Sigmoid colon (tissue), 7 donors: ENCODE data around the gene C7. TPM values are rescaled to one million over a fixed set of nuclear protein-coding genes. Genes with fewer than 3 reads are reported as not detected.

ENCODE experiments used
- DNase-seq: peaks from one replicate; pipeline ENCODE4 v3.0.0-alpha.2; 2019
- H3K27ac ChIP-seq, 4 donors: fragments of 200-600 bp; sonication (generic); one replicate each; pipeline ENCODE4 v1.5.1; 2016 to 2019; ENCODE audit warnings: mild to moderate bottlenecking in 1 of 4
- H3K27me3 ChIP-seq, 3 donors: fragments of 200-600 bp; sonication (generic); one replicate each; pipeline ENCODE4 v1.5.1; 2019; ENCODE audit warnings: mild to moderate bottlenecking in 1 of 3
- H3K36me3 ChIP-seq, 4 donors: fragments of 200-600 bp; sonication (generic); one replicate each; pipeline ENCODE4 v1.5.1; 2016 to 2019
- H3K4me1 ChIP-seq, 4 donors: fragments of 200-600 bp; sonication (generic); one replicate each; pipeline ENCODE4 v1.5.1; 2017 to 2019
- H3K4me3 ChIP-seq, 4 donors: fragments of 200-600 bp; sonication (generic); one replicate each; pipeline ENCODE4 v1.5.1; 2017 to 2019; ENCODE audit warnings: mild to moderate bottlenecking in 2 of 4, moderate library complexity in 1 of 4
- H3K9me3 ChIP-seq, 4 donors: fragments of 200-600 bp in 3 of 4; sonication (generic) in 3 of 4; one replicate each; pipeline versions ENCODE4 v1.5.1 to v1.6.1; 2013 to 2019
- CTCF ChIP-seq, 4 experiments: fragments of 450-650 bp in 3 of 4; fragments of 200-600 bp in 1 of 4; IDR thresholded peaks; one replicate each; pipeline ENCODE4 v1.5.1; 2016 to 2019; ENCODE audit warnings: antibody characterized with exemption in 4 of 4, mild to moderate bottlenecking in 3 of 4, moderate library complexity in 2 of 4
- EP300 ChIP-seq, 4 donors: sonication (generic); formaldehyde crosslinking; IDR thresholded peaks; one replicate each; pipeline ENCODE4 v1.6.1; 2017; ENCODE audit warnings: antibody characterized with exemption in 4 of 4
- POLR2A ChIP-seq, 2 donors: fragments of 450-650 bp; IDR thresholded peaks; one replicate each; pipeline ENCODE4 v1.6.1; 2016; ENCODE audit warnings: antibody characterized with exemption in 2 of 2, mild to moderate bottlenecking in 2 of 2, moderate library complexity in 2 of 2
- POLR2AphosphoS5 ChIP-seq, 4 donors: sonication (generic); formaldehyde crosslinking; IDR thresholded peaks; one replicate each; pipeline ENCODE4 v1.6.1; 2017; ENCODE audit warnings: antibody characterized with exemption in 4 of 4
- WGBS, 2 donors: extraction: QIAGEN DNeasy Blood & Tissue Kit; methylation state at CpG; one replicate each; pipeline ENCODE4 v1.1.7; 2013; 5-methylcytosine and 5-hydroxymethylcytosine counted together
- intact Hi-C: fragments of 100-400 bp; cut with DNase I; formaldehyde crosslinking; loops from one replicate; pipeline ENCODE4 v1.15.1; 2023
- polyA plus RNA-seq, 3 donors: library from polyadenylated mRNA; stranded (reverse); fragments of 200-250 nt; gene quantifications; one replicate each; pipeline ENCODE4 v1.2.3, GENCODE V29; 2013
- total RNA-seq, 4 donors: library from RNA; depleted of rRNA; stranded (reverse); fragments of >200 nt; gene quantifications; one replicate each; pipeline ENCODE4 v1.1.0, GENCODE V29; 2016
- donor health status: healthy with polysubstance abuse.
- donor health status: Bipolar disorder and iron deficiency.
- donor health status: healthy.

The C7 gene
- total and polyA plus RNA-seq, 7 donors: 6.2 to 799 (median 267) TPM

- H3K36me3 ChIP-seq: no peaks in the 10 kb centered on the region
- no peaks in the 10 kb centered on the region for H3K27me3 ChIP-seq
- no peak overlapping the region for H3K27ac ChIP-seq
- H3K4me1 ChIP-seq: no peaks in the 10 kb centered on the region
- no peak for TF ChIP-seq POLR2AphosphoS5 (IDR thresholded peaks at IDR 0.05)
- TF ChIP-seq EP300 (IDR thresholded peaks at IDR 0.05): no peak
- TF ChIP-seq CTCF (IDR thresholded peaks at IDR 0.05): no peak
- no peak for TF ChIP-seq POLR2A (IDR thresholded peaks at IDR 0.05)
- WGBS, 2 donors: 93 to 94% methylated on average over 4 of the region's 4 CpGs
- intact Hi-C loops: no loop called here
- H3K9me3 ChIP-seq: no peaks in the 10 kb centered on the region
- H3K4me3 ChIP-seq: no peak overlapping the region
- DNase-seq: no peak
Observed at GRCh38 chr5:40999966-41000365, 90.7 kb downstream of the C7 start.

GRCh38 chr5:41003670-41004376 is 94.5 kb downstream of the C7 start:
- intact Hi-C loops: no loop called here

GRCh38 chr5:41004931-41005330 is 95.6 kb downstream of the C7 start:
- 82 to 86% methylated on average over 7 of the region's 7 CpGs for WGBS, 2 donors
- intact Hi-C loops: no loop called here
- Histone ChIP-seq H3K36me3 (no peaks in the 10 kb centered on the region), H3K4me3 (no peak overlapping the region), H3K9me3 (no peaks in the 10 kb centered on the region), H3K4me1 (no peaks in the 10 kb centered on the region), H3K27me3 (no peaks in the 10 kb centered on the region), H3K27ac (no peak overlapping the region)
- DNase-seq: no peak
- TF ChIP-seq CTCF (IDR thresholded peaks at IDR 0.05) (no peak), POLR2AphosphoS5 (IDR thresholded peaks at IDR 0.05) (no peak), EP300 (IDR thresholded peaks at IDR 0.05) (no peak), POLR2A (IDR thresholded peaks at IDR 0.05) (no peak)

More at GRCh38 chr5:41003670-41004376, 94.5 kb downstream of the C7 start:
- WGBS, 2 donors: 72 to 76% methylated on average over 3 of the region's 3 CpGs
- no peaks in the 10 kb centered on the region for H3K36me3 ChIP-seq
- H3K4me1 ChIP-seq: no peaks in the 10 kb centered on the region
- H3K4me3 ChIP-seq: no peak overlapping the region
- H3K9me3 ChIP-seq: no peaks in the 10 kb centered on the region
- no peak for DNase-seq
- no peak overlapping the region for H3K27ac ChIP-seq
- TF ChIP-seq CTCF (IDR thresholded peaks at IDR 0.05): no peak
- no peaks in the 10 kb centered on the region for H3K27me3 ChIP-seq

GRCh38 chr5:41009232-41009631 is 99.9 kb downstream of the C7 start:
- Histone ChIP-seq H3K4me1 (no peaks in the 10 kb centered on the region), H3K4me3 (no peak overlapping the region), H3K36me3 (no peaks in the 10 kb centered on the region), H3K27me3 (no peaks in the 10 kb centered on the region), H3K9me3 (no peaks in the 10 kb centered on the region), H3K27ac (no peak overlapping the region)
- 84 to 88% methylated on average over 4 of the region's 4 CpGs for WGBS, 2 donors
- TF ChIP-seq POLR2A (IDR thresholded peaks at IDR 0.05) (no peak), EP300 (IDR thresholded peaks at IDR 0.05) (no peak), CTCF (IDR thresholded peaks at IDR 0.05) (no peak), POLR2AphosphoS5 (IDR thresholded peaks at IDR 0.05) (no peak)
- DNase-seq: no peak
- intact Hi-C loops: no loop called here

GRCh38 chr5:41010572-41010971 is 101.3 kb downstream of the C7 start:
- Histone ChIP-seq H3K36me3 (no peaks in the 10 kb centered on the region), H3K4me1 (no peaks in the 10 kb centered on the region), H3K9me3 (no peaks in the 10 kb centered on the region), H3K27ac (no peak overlapping the region), H3K27me3 (no peaks in the 10 kb centered on the region), H3K4me3 (no peak overlapping the region)
- intact Hi-C loops: no loop called here
- DNase-seq: no peak
- WGBS, 2 donors: 94 to 97% methylated on average over 6 of the region's 6 CpGs
- TF ChIP-seq POLR2A (IDR thresholded peaks at IDR 0.05): no peak
- TF ChIP-seq EP300 (IDR thresholded peaks at IDR 0.05): no peak
- no peak for TF ChIP-seq POLR2AphosphoS5 (IDR thresholded peaks at IDR 0.05)
- no peak for TF ChIP-seq CTCF (IDR thresholded peaks at IDR 0.05)
